ENCODE results near the gene CD44. TPM values are rescaled to one million over a fixed set of nuclear protein-coding genes. Genes with fewer than 3 reads are reported as not detected.

Gene CD44
- total RNA-seq, 4 donors from 2014 or later, result 861 to 1,282 (median 914) TPM

- no peak for DNase-seq (ENCODE audit: low spot score in 2 of 2)
- no peak for TF ChIP-seq CTCF (IDR thresholded peaks at IDR 0.05)
- no peak for TF ChIP-seq POLR2A (IDR thresholded peaks at IDR 0.05)
- intact Hi-C loops (cut with DNase I; ENCODE audit: low total_unique reads), result no loop called here
- H3K4me3 ChIP-seq (ENCODE audit: low read depth, poor library complexity, severe bottlenecking), result no peak overlapping the region
These were observed 29.9 kb upstream of the CD44 start for GRCh38 chr11:35109041-35109440.

- intact Hi-C loops (cut with DNase I; ENCODE audit: low total_unique reads), result no loop called here
- DNase-seq (ENCODE audit: low spot score in 2 of 2), result no peak
- TF ChIP-seq POLR2A (IDR thresholded peaks at IDR 0.05) (no peak), CTCF (IDR thresholded peaks at IDR 0.05) (no peak)
- H3K4me3 ChIP-seq (ENCODE audit: low read depth, poor library complexity, severe bottlenecking), result no peak overlapping the region
These were observed 29.1 kb upstream of the CD44 start for GRCh38 chr11:35109827-35110226.

- H3K4me3 ChIP-seq (ENCODE audit: low read depth, poor library complexity, severe bottlenecking), result no peak overlapping the region
- no peak for TF ChIP-seq CTCF (IDR thresholded peaks at IDR 0.05)
- TF ChIP-seq POLR2A (IDR thresholded peaks at IDR 0.05), result no peak
- 57 to 58% methylated on average over 4 of the region's 4 CpGs for WGBS, 2 donors
- no peak for DNase-seq (ENCODE audit: low spot score in 2 of 2)
- intact Hi-C loops (cut with DNase I; ENCODE audit: low total_unique reads), result no loop called here
These were observed 27.6 kb upstream of the CD44 start for GRCh38 chr11:35111161-35112055.

DNA sequence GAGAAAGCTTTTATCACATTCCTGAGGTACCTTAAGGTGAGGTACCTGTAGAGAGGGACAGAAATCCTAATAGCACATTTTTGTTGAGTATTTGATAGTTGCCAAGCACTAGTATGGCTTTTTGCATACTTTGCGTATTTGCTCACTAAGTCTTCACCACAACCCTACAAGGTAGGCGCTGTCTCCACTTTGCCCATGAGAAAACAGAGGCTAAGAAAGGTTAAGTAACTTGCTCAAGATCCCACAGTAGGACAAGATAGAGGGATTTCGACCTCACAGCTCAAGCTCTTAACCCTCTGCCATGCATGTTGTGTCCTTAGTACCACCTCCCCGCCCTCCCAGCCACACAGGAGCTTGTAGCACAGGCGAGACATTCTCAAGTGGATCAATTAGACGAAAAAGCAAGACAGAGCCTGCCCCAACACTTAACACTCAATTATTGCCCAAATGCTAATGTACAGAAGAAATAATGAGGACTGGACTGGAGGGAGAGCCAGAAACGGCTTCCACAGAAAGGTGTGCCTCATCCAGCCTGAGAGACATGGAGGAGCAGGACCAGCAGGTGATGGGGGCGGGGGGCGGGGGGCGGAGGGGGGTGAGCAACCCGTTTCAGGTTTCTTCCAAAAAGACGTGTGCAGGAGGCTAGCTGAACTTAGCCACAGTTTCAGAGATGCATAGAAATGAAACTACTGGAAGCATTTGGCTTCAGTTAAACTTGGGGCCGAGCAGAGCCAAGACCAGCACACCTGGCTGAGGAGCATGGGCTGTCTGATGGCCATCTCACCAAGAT is 26.7 kb upstream of the CD44 start:
- intact Hi-C loops (cut with DNase I; ENCODE audit: low total_unique reads), result no loop called here
- 53 to 58% methylated on average over 12 to 13 of the region's 13 CpGs for WGBS, 2 donors
- no peak overlapping the region for H3K4me3 ChIP-seq (ENCODE audit: low read depth, poor library complexity, severe bottlenecking)
- TF ChIP-seq POLR2A (IDR thresholded peaks at IDR 0.05), result no peak
- no peak for DNase-seq (ENCODE audit: low spot score in 2 of 2)

DNA sequence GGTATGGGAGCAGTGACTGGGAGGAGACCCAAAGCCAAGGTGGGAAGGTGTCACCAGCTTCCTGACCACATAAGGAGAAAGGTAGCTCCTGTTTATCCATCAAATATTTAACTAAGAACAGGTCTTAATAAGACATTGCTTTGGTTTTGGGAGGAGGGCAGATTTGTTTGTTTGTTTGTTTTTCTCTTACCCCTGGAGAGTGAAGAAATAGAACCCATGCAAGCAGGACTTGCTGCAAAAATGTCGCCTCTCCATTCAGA is 26.2 kb upstream of the CD44 start:
- DNase-seq (ENCODE audit: low spot score in 2 of 2), result no peak
- intact Hi-C loops (cut with DNase I; ENCODE audit: low total_unique reads), result no loop called here
- TF ChIP-seq POLR2A (IDR thresholded peaks at IDR 0.05) (no peak), CTCF (IDR thresholded peaks at IDR 0.05) (no peak)
- 90 to 100% methylated on average over 1 of the region's 1 CpG for WGBS, 2 donors
- H3K4me3 ChIP-seq (ENCODE audit: low read depth, poor library complexity, severe bottlenecking), result no peak overlapping the region

GRCh38 chr11:35114906-35115687 is 23.9 kb upstream of the CD44 start:
- no peak overlapping the region for H3K4me3 ChIP-seq (ENCODE audit: low read depth, poor library complexity, severe bottlenecking)
- WGBS, 2 donors, result 56 to 64% methylated on average over 9 of the region's 9 CpGs
- intact Hi-C loops (cut with DNase I; ENCODE audit: low total_unique reads), result no loop called here
- DNase-seq (ENCODE audit: low spot score in 2 of 2), result no peak
- TF ChIP-seq POLR2A (IDR thresholded peaks at IDR 0.05), result no peak
- no peak for TF ChIP-seq CTCF (IDR thresholded peaks at IDR 0.05)

All from lower leg skin (tissue), 4 donors.